Progenitor cell of endocrine pancreas (in vitro differentiated cells): ENCODE results near the gene NHLRC1. TPM values are rescaled to one million over a fixed set of nuclear protein-coding genes. Genes with fewer than 3 reads are reported as not detected.

Experiments used
- DNase-seq: peaks from one replicate; pipeline ENCODE4 v3.0.0; 2021; ENCODE audit warnings: low spot score; ENCODE audit not compliant: unreplicated experiment
- H3K27ac Mint-ChIP-seq: 2 replicates; pipeline ENCODE4 v1.8.0; 2021; ENCODE audit warnings: mild to moderate bottlenecking, moderate library complexity, mixed read lengths
- H3K27me3 Mint-ChIP-seq: 2 replicates; pipeline ENCODE4 v1.8.0; 2021; ENCODE audit warnings: mixed read lengths
- H3K36me3 Mint-ChIP-seq: 2 replicates; pipeline ENCODE4 v1.8.0; 2022; ENCODE audit warnings: mixed read lengths; ENCODE audit not compliant: insufficient read depth
- H3K4me1 Mint-ChIP-seq: 2 replicates; pipeline ENCODE4 v1.8.0; 2021; ENCODE audit warnings: low read depth, mixed read lengths
- H3K4me3 Mint-ChIP-seq: 2 replicates; pipeline ENCODE4 v1.8.0; 2021; ENCODE audit warnings: low read depth, mild to moderate bottlenecking, moderate library complexity, mixed read lengths
- H3K9me3 Mint-ChIP-seq: 2 replicates; pipeline ENCODE4 v1.8.0; 2021; ENCODE audit warnings: low read depth, mixed read lengths
- CTCF ChIP-seq: fragments of 200-600 bp; sonication (generic); IDR thresholded peaks from one replicate; pipeline ENCODE4 v1.5.0; 2021; ENCODE audit warnings: antibody characterized with exemption, mild to moderate bottlenecking; ENCODE audit not compliant: unreplicated experiment
- total RNA-seq: library from RNA; stranded (reverse); gene quantifications from 2 replicates; pipeline ENCODE4 v1.2.1, GENCODE V29; 2021

NHLRC1 gene
- total RNA-seq, 1 donor from 2014 or later: 0.65 TPM

GRCh38 chr6:18138906-18139305, 16.4 kb upstream of the NHLRC1 start:
- Mint-ChIP-seq H3K9me3 (no peaks in the 10 kb centered on the region), H3K4me1 (peaks cover 1% of the 10 kb centered on the region), H3K27me3 (no peaks in the 10 kb centered on the region), H3K4me3 (no peak overlapping the region), H3K36me3 (peaks cover 25% of the 10 kb centered on the region), H3K27ac (no peak overlapping the region)
- DNase-seq: no peak
- TF ChIP-seq CTCF: no peak

DNA sequence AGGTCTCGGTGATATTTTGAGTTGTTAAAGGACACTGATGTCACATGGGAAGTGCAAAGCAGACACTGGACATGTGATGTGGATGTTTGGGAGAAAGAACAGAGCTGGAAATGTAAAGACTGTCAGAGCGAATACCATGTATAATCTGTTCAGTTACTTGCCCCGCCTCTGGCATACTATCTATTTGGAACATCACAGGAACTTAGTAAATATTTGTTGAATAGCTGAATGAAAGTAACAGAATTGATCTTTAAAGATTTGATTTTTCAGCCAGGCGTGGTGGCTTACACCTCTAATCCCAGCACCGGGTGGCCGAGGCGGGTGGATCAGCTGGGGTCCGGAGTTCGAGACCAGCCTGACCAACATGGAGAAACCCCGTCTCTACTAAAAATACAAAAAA, 13.8 kb upstream of the NHLRC1 start:
- H3K9me3 Mint-ChIP-seq: no peaks in the 10 kb centered on the region
- H3K4me3 Mint-ChIP-seq: no peak overlapping the region
- H3K27me3 Mint-ChIP-seq: no peaks in the 10 kb centered on the region
- no peaks in the 10 kb centered on the region for H3K4me1 Mint-ChIP-seq
- no peak for DNase-seq
- TF ChIP-seq CTCF: no peak
- H3K27ac Mint-ChIP-seq: no peak overlapping the region
- H3K36me3 Mint-ChIP-seq: peaks cover 23% of the 10 kb centered on the region

DNA sequence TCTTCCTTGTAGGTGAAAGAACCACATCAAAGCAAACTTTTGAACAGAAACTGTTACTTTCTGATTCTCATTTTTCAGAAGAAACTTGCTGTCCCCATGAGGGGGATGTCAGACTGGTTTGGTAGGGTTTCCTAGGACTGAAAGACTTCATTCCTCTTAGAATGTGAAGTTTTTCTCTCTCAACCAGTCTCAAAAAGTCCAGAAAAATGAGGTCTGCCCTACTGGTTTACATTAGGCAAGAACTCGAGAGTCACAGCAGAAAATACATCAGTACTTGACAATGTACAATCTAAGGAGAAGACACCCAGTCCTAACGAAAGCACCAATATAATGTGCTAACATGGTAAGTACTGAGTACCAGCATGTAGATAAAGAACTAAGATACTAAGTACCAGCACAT, 12.7 kb upstream of the NHLRC1 start:
- Mint-ChIP-seq H3K27ac (no peak overlapping the region), H3K27me3 (no peaks in the 10 kb centered on the region), H3K9me3 (no peaks in the 10 kb centered on the region), H3K36me3 (peaks cover 19% of the 10 kb centered on the region), H3K4me3 (no peak overlapping the region), H3K4me1 (no peaks in the 10 kb centered on the region)
- DNase-seq: no peak
- TF ChIP-seq CTCF: no peak

- H3K27ac Mint-ChIP-seq: peak overlapping the region; percentile 62
- H3K4me3 Mint-ChIP-seq: no peak overlapping the region
- H3K36me3 Mint-ChIP-seq: peaks cover 12% of the 10 kb centered on the region
- H3K27me3 Mint-ChIP-seq: no peaks in the 10 kb centered on the region
- DNase-seq: no peak
- no peaks in the 10 kb centered on the region for H3K9me3 Mint-ChIP-seq
- no peak for TF ChIP-seq CTCF
- H3K4me1 Mint-ChIP-seq: no peaks in the 10 kb centered on the region
Measured at GRCh38 chr6:18132346-18132745, 9.9 kb upstream of the NHLRC1 start.

- no peak for DNase-seq
- Mint-ChIP-seq H3K9me3 (no peaks in the 10 kb centered on the region), H3K27me3 (peaks cover 22% of the 10 kb centered on the region), H3K27ac (no peak overlapping the region), H3K4me3 (no peak overlapping the region), H3K4me1 (peaks cover 2% of the 10 kb centered on the region), H3K36me3 (no peaks in the 10 kb centered on the region)
- no peak for TF ChIP-seq CTCF
Measured at GRCh38 chr6:18126121-18126520, 3.6 kb upstream of the NHLRC1 start.
